ENCODE data around the gene FRMD4A. TPM values are rescaled to one million over a fixed set of nuclear protein-coding genes. Genes with fewer than 3 reads are reported as not detected.

Gene FRMD4A
- total RNA-seq, 2 donors from 2014 or later = 8.6 to 10.2 TPM

DNA sequence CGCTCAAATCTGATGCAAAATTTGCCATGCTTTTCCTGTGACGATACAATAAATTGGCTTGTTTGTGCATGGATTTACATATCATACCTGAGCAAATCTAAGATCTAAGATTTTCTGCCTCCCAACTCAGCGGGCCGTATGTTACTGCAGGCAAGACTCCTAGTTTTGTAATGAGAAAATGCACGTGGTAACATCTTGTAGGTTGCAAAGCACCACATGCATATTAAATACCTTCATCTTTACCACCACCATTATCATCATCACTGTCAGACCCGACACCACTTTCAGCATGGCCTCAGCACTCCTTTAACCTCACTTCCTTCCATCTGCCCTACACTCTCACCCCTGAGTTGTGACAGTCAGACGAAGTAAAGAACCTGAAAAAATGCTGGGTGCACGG is 202.2 kb downstream of the FRMD4A start:
- Histone ChIP-seq H3K4me3 (no peak overlapping the region), H3K27ac (no peak overlapping the region), H3K9ac (ENCODE audit: low read depth in 2 of 2, low read length in 2 of 2) (no peak overlapping the region), H3K9me3 (no peaks in the 10 kb centered on the region), H3K36me3 (no peaks in the 10 kb centered on the region), H3K27me3 (no peaks in the 10 kb centered on the region), H3K4me1 (no peaks in the 10 kb centered on the region)
- TF ChIP-seq, protein P1, sequence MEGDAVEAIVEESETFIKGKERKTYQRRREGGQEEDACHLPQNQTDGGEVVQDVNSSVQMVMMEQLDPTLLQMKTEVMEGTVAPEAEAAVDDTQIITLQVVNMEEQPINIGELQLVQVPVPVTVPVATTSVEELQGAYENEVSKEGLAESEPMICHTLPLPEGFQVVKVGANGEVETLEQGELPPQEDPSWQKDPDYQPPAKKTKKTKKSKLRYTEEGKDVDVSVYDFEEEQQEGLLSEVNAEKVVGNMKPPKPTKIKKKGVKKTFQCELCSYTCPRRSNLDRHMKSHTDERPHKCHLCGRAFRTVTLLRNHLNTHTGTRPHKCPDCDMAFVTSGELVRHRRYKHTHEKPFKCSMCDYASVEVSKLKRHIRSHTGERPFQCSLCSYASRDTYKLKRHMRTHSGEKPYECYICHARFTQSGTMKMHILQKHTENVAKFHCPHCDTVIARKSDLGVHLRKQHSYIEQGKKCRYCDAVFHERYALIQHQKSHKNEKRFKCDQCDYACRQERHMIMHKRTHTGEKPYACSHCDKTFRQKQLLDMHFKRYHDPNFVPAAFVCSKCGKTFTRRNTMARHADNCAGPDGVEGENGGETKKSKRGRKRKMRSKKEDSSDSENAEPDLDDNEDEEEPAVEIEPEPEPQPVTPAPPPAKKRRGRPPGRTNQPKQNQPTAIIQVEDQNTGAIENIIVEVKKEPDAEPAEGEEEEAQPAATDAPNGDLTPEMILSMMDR (IDR thresholded peaks at IDR 0.05) = no peak
- DNase-seq = no peak
- intact Hi-C loops (cut with DNase I) = no loop called here

DNA sequence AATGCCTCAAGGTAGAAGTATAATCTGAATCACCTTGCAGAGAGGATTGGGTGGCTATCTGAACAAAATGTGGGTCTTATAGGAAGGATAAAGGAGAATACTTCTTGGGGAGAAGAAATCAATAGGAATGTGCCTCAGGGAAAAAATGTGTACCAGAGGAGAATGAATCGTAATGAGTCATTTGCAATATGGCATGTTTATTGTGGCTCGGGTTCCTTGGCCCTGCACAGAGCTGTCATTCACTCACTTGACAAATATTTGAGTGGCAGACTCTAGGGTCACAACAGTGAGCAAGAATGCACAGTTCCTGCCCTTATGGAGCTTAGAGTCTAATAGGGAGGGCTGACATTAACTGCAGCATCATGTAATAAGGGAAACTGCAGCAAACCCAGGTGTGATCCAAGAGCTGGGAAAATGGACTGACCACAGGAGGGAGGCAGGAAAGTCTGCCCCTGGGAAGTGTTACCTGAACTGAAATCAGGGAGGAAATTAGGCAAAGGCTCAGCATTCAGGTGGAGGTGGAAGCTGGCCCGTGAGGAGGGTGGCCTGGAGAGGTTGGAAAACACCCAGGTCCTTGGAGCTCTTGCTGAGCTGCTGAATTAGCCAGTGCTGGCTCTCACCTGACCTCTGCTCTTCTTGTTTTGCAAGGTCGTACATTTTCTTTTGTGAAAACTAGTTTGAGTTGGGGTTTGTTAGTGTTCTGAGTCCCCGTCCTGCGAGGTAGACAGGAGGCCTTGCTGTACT is 203.9 kb downstream of the FRMD4A start:
- H3K4me1 ChIP-seq = no peaks in the 10 kb centered on the region
- intact Hi-C loops (cut with DNase I) = no loop called here
- H3K27me3 ChIP-seq = no peaks in the 10 kb centered on the region
- H3K9me3 ChIP-seq = no peaks in the 10 kb centered on the region
- TF ChIP-seq, protein P1 (IDR thresholded peaks at IDR 0.05) = no peak
- no peak overlapping the region for H3K9ac ChIP-seq (ENCODE audit: low read depth in 2 of 2, low read length in 2 of 2)
- H3K4me3 ChIP-seq = no peak overlapping the region
- H3K27ac ChIP-seq = no peak overlapping the region
- no peaks in the 10 kb centered on the region for H3K36me3 ChIP-seq
- DNase-seq = no peak

DNA sequence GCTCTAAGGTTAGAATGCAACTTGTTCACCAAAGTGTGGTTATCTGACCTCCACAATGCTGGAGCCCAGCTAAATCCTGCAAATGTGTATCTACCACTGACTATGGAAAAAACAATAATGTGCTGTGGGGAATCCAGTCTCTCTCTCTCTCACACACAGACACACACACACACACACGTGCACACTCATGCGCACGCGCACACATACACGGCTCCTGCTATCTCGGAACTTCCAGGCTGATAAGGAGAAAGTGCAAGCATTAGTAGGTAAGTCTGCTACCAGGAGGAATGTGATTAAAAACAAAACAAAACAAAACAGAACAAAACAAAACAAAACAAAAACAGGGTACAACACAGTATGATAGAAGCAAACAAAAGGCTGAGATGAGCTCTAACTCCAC is 205.2 kb downstream of the FRMD4A start:
- no peak overlapping the region for H3K9ac ChIP-seq (ENCODE audit: low read depth in 2 of 2, low read length in 2 of 2)
- H3K27me3 ChIP-seq = no peaks in the 10 kb centered on the region
- no peaks in the 10 kb centered on the region for H3K36me3 ChIP-seq
- DNase-seq = no peak
- no peaks in the 10 kb centered on the region for H3K9me3 ChIP-seq
- H3K27ac ChIP-seq = no peak overlapping the region
- no peak overlapping the region for H3K4me3 ChIP-seq
- intact Hi-C loops (cut with DNase I) = no loop called here
- H3K4me1 ChIP-seq = no peaks in the 10 kb centered on the region
- TF ChIP-seq, protein P1 (IDR thresholded peaks at IDR 0.05) = no peak

DNA sequence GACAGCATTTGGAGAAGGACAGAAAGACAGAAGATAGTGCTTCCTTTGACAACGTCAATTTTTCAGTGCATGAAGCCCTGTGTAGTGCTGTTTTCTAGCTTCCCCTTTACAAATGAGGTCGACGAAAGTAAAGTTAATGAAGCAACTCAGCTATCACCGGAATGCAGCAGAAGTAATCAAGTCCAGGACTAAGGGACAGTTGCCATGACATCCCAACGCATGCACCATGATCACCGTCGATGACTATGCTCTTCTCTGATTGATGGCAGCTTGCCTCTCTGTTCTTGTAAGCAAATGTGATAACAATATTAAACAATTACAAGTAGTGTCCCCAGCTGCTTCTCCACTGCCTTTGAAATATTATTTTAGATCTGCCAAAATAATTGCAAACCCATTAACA is 205.8 kb downstream of the FRMD4A start:
- Histone ChIP-seq H3K9ac (ENCODE audit: low read depth in 2 of 2, low read length in 2 of 2) (no peak overlapping the region), H3K9me3 (no peaks in the 10 kb centered on the region), H3K4me1 (no peaks in the 10 kb centered on the region), H3K27ac (no peak overlapping the region), H3K4me3 (no peak overlapping the region), H3K27me3 (no peaks in the 10 kb centered on the region), H3K36me3 (no peaks in the 10 kb centered on the region)
- DNase-seq = no peak
- TF ChIP-seq, protein P1 (IDR thresholded peaks at IDR 0.05) = no peak
- intact Hi-C loops (cut with DNase I) = no loop called here

DNA sequence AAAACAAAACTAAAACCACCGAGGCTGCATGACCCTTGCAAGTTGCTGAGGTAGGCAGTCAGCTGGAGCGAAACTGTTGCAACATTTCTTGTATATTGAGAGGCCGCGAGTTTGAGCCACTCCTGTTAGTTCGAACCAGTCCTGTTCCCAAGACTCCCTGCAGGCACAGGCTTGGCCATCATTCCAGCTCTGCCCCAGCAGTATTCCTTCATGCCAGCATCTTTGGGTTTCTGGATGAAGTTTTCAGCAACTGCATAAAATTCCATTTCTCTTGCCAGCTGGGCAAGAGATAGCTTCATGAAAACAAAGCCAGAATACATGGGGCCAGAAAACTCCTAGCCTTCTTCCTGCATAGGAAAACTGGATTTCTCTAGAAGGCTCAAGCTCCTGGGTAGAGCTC is 207.6 kb downstream of the FRMD4A start:
- Histone ChIP-seq H3K27ac (no peak overlapping the region), H3K4me3 (no peak overlapping the region), H3K36me3 (no peaks in the 10 kb centered on the region), H3K9ac (ENCODE audit: low read depth in 2 of 2, low read length in 2 of 2) (no peak overlapping the region), H3K4me1 (no peaks in the 10 kb centered on the region), H3K27me3 (no peaks in the 10 kb centered on the region), H3K9me3 (no peaks in the 10 kb centered on the region)
- intact Hi-C loops (cut with DNase I) = no loop called here
- DNase-seq = no peak
- TF ChIP-seq, protein P1 (IDR thresholded peaks at IDR 0.05) = no peak
